ENCODE measurements around the gene PDZD2.
"Not testable (repeated sequence)": the region's sequence is repeated elsewhere in the genome, so short reads cannot be mapped to it uniquely, and the experiment has no call there.

PDZD2 gene

GRCh38 chr5:32100691-32101302, 461.9 kb downstream of the PDZD2 start:
- DNase-seq (ENCODE audit: low read depth in 2 of 2), result no peak

- no peak for DNase-seq (ENCODE audit: low read depth in 2 of 2)
Measured at GRCh38 chr5:32102254-32102986, 463.5 kb downstream of the PDZD2 start.

- DNase-seq (ENCODE audit: low read depth in 2 of 2), result no peak
Measured at GRCh38 chr5:32103521-32103920, 464.6 kb downstream of the PDZD2 start.

GRCh38 chr5:32107291-32107690, 468.4 kb downstream of the PDZD2 start:
- DNase-seq (ENCODE audit: low read depth in 2 of 2), result no peak

GRCh38 chr5:32108167-32108566, 469.2 kb downstream of the PDZD2 start:
- DNase-seq (ENCODE audit: low read depth in 2 of 2), result no peak

- no peak for DNase-seq (ENCODE audit: low read depth in 2 of 2)
Measured at GRCh38 chr5:32109236-32109635, 470.3 kb downstream of the PDZD2 start.

- DNase-seq (ENCODE audit: low read depth in 2 of 2), result no peak
Measured at GRCh38 chr5:32110111-32110696, 471.3 kb downstream of the PDZD2 start.

GRCh38 chr5:32115985-32116384, 477.1 kb downstream of the PDZD2 start:
- no peak for DNase-seq (ENCODE audit: low read depth in 2 of 2)

GRCh38 chr5:32116574-32117313, 477.8 kb downstream of the PDZD2 start:
- no peak for DNase-seq (ENCODE audit: low read depth in 2 of 2)

GRCh38 chr5:32118922-32119321, 480.0 kb downstream of the PDZD2 start:
- DNase-seq (ENCODE audit: low read depth in 2 of 2), result not testable (repeated sequence)

GRCh38 chr5:32123058-32123805, 484.3 kb downstream of the PDZD2 start:
- DNase-seq (ENCODE audit: low read depth in 2 of 2), result no peak

- no peak for DNase-seq (ENCODE audit: low read depth in 2 of 2)
Measured at GRCh38 chr5:32123889-32124676, 485.2 kb downstream of the PDZD2 start.

- DNase-seq (ENCODE audit: low read depth in 2 of 2), result no peak
Measured at GRCh38 chr5:32126691-32127090, 487.8 kb downstream of the PDZD2 start.

GRCh38 chr5:32127711-32128110, 488.8 kb downstream of the PDZD2 start:
- DNase-seq (ENCODE audit: low read depth in 2 of 2), result no peak

- no peak for DNase-seq (ENCODE audit: low read depth in 2 of 2)
Measured at GRCh38 chr5:32129074-32129598, 490.2 kb downstream of the PDZD2 start.

- DNase-seq (ENCODE audit: low read depth in 2 of 2), result no peak
Measured at GRCh38 chr5:32130865-32131264, 491.9 kb downstream of the PDZD2 start.

GRCh38 chr5:32131604-32132003, 492.7 kb downstream of the PDZD2 start:
- no peak for DNase-seq (ENCODE audit: low read depth in 2 of 2)

GRCh38 chr5:32132757-32133156, 493.8 kb downstream of the PDZD2 start:
- no peak for DNase-seq (ENCODE audit: low read depth in 2 of 2)

GRCh38 chr5:32135086-32135485, 496.2 kb downstream of the PDZD2 start:
- DNase-seq (ENCODE audit: low read depth in 2 of 2), result no peak

- DNase-seq (ENCODE audit: low read depth in 2 of 2), result no peak
Measured at GRCh38 chr5:32136342-32136741, 497.4 kb downstream of the PDZD2 start.
